Panc1 (cell line): ENCODE measurements around the gene ZNF678. TPM values are rescaled to one million over a fixed set of nuclear protein-coding genes. Genes with fewer than 3 reads are reported as not detected.
A peak's percentile ranks its signal among the peaks of the same experiment; 100 is the strongest.

Source experiments
- ATAC-seq: fragments of 200-7000 bp; cut with Tn5 transposase; 2 replicates; pipeline ENCODE4 v1.9.1; 2020; ENCODE audit warnings: mild to moderate bottlenecking, moderate library complexity
- BruUV-seq: library from RNA; stranded (reverse); fragments of 400-500 nt; replicated peaks from 2 replicates; lab custom pipeline; 2021; lab: Mats Ljungman, UMichigan
- CTCF ChIA-PET: fragments of 300-600 bp; sonication (Branson Sonifier 250); formaldehyde crosslinking; loops from one replicate; lab custom pipeline; 2022; ENCODE audit warnings: antibody characterized with exemption; lab: Charles Lee
- POLR2A ChIA-PET: fragments of 300-600 bp; sonication (Branson Sonifier 250); formaldehyde crosslinking; loops from one replicate; lab custom pipeline; 2022; ENCODE audit warnings: antibody characterized with exemption; lab: Charles Lee
- DNase-seq: peaks from one replicate; pipeline ENCODE4 v3.0.0-alpha.2; 2010; ENCODE audit warnings: low read depth, low spot score
- H3K27ac ChIP-seq: 2 replicates; pipeline ENCODE4 v1.5.1; 2011; ENCODE audit warnings: mild to moderate bottlenecking, low read length, inconsistent platforms
- H3K27me3 ChIP-seq: fragments of 200-500 bp; sonication (Bioruptor generic); 2 replicates; pipeline ENCODE4 v1.6.0; 2014; ENCODE audit warnings: low read length, inconsistent platforms; ENCODE audit not compliant: control insufficient read depth, insufficient read depth
- H3K36me3 ChIP-seq: fragments of 200-500 bp; sonication (Bioruptor generic); 2 replicates; pipeline ENCODE4 v1.5.1; 2014; ENCODE audit warnings: inconsistent platforms, mild to moderate bottlenecking, low read length, moderate library complexity; ENCODE audit not compliant: control insufficient read depth, insufficient read depth
- H3K4me1 ChIP-seq: 2 replicates; pipeline ENCODE4 v1.5.1; 2011; ENCODE audit warnings: inconsistent platforms, mild to moderate bottlenecking, low read length, moderate library complexity; ENCODE audit not compliant: control insufficient read depth, insufficient read depth
- H3K4me3 ChIP-seq, 2 experiments: 2 replicates each; pipeline ENCODE4 v1.5.1; 2011 to 2012; ENCODE audit warnings: low read depth in 2 of 2, low read length in 2 of 2, mild to moderate bottlenecking in 2 of 2, inconsistent platforms in 1 of 2, moderate library complexity in 1 of 2
- H3K9me3 ChIP-seq: fragments of 200-500 bp; sonication (Bioruptor generic); 2 replicates; pipeline ENCODE4 v1.5.1; 2014; ENCODE audit warnings: low read depth, mild to moderate bottlenecking, inconsistent platforms, low read length, moderate library complexity; ENCODE audit not compliant: control insufficient read depth, insufficient read depth
- POLR2AphosphoS5 ChIP-seq: IDR thresholded peaks from 2 replicates; pipeline ENCODE4 v1.6.1; 2012; ENCODE audit warnings: mild to moderate bottlenecking, low read depth, low read length, moderate library complexity
- SIN3A ChIP-seq: IDR thresholded peaks from 2 replicates; pipeline ENCODE4 v1.6.1; 2012; ENCODE audit warnings: low read depth, mild to moderate bottlenecking, low read length, moderate library complexity, borderline replicate concordance; ENCODE audit not compliant: insufficient read depth
- TCF7L2 ChIP-seq: IDR thresholded peaks from 2 replicates; pipeline ENCODE4 v1.6.1; 2011; ENCODE audit warnings: mild to moderate bottlenecking, low read depth, low read length, inconsistent platforms
- in situ Hi-C: cut with HindIII; loops from 2 replicates; pipeline ENCODE4 v1.10.0; 2016; ENCODE audit warnings: low sequenced_read_pairs, low pct_unique_long_range_greater_than_20kb
- intact Hi-C: fragments of 100-400 bp; cut with micrococcal nuclease; formaldehyde crosslinking; loops from one replicate; pipeline ENCODE4 v1.10.0; 2022; ENCODE audit not compliant: unreplicated experiment
- total RNA-seq: library from RNA; stranded (reverse); gene quantifications from one replicate; pipeline ENCODE4 v1.2.1, GENCODE V29; 2021; ENCODE audit not compliant: unreplicated experiment
- TF ChIP-seq, protein P1 (sequence below), 2 experiments: IDR thresholded peaks; 2 replicates each; pipeline ENCODE4 v1.6.1; 2011 to 2012; ENCODE audit warnings: low read depth in 2 of 2, control low read depth in 1 of 2, low read length in 1 of 2, mild to moderate bottlenecking in 1 of 2, moderate library complexity in 1 of 2; ENCODE audit not compliant: insufficient read depth in 1 of 2
- TF ChIP-seq, protein P2 (sequence below): fragments of 450-650 bp; IDR thresholded peaks from 2 replicates; pipeline ENCODE4 v1.5.1; 2017; ENCODE audit warnings: mild to moderate bottlenecking

The ZNF678 gene
- total RNA-seq, 1 experiment from 2014 or later = 8.0 TPM

DNA sequence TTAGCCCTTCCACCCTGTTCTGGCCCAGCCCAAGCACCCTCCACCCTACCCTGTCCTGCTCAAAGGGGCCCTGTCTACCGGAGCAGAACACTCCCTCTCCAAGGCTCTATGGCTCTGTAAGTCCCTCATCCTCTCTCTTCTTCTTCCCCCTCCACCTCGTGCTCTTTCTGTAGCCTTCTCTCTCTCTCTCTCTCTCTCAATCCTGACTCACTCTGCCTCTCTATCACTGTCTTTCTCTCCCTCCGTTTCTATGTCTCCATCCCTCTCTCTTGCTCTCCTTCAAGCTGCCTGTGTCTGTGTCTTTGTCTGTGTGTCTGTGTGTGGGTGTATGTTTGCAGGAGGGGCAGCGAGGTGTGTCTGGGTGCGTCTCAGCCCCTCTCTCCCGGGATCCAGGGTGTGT is 1.3 kb upstream of the ZNF678 start:
- Histone ChIP-seq H3K27me3 (no peaks in the 10 kb centered on the region), H3K4me3 (no peak overlapping the region), H3K36me3 (peaks cover 3% of the 10 kb centered on the region; the same call in 1 of the 2 replicates), H3K4me1 (peaks cover 6% of the 10 kb centered on the region; the same call in 1 of the 2 replicates), H3K27ac (no peak overlapping the region), H3K9me3 (peaks cover 10% of the 10 kb centered on the region; the same call in 1 of the 2 replicates)
- ChIA-PET CTCF (no interaction called here), POLR2A (no interaction called here)
- no TSS peak for BruUV-seq
- ATAC-seq (no peak), DNase-seq (no peak)
- in situ Hi-C loops = no loop called here
- TF ChIP-seq TCF7L2 = no peak
- no peak for TF ChIP-seq SIN3A
- TF ChIP-seq, protein P1, sequence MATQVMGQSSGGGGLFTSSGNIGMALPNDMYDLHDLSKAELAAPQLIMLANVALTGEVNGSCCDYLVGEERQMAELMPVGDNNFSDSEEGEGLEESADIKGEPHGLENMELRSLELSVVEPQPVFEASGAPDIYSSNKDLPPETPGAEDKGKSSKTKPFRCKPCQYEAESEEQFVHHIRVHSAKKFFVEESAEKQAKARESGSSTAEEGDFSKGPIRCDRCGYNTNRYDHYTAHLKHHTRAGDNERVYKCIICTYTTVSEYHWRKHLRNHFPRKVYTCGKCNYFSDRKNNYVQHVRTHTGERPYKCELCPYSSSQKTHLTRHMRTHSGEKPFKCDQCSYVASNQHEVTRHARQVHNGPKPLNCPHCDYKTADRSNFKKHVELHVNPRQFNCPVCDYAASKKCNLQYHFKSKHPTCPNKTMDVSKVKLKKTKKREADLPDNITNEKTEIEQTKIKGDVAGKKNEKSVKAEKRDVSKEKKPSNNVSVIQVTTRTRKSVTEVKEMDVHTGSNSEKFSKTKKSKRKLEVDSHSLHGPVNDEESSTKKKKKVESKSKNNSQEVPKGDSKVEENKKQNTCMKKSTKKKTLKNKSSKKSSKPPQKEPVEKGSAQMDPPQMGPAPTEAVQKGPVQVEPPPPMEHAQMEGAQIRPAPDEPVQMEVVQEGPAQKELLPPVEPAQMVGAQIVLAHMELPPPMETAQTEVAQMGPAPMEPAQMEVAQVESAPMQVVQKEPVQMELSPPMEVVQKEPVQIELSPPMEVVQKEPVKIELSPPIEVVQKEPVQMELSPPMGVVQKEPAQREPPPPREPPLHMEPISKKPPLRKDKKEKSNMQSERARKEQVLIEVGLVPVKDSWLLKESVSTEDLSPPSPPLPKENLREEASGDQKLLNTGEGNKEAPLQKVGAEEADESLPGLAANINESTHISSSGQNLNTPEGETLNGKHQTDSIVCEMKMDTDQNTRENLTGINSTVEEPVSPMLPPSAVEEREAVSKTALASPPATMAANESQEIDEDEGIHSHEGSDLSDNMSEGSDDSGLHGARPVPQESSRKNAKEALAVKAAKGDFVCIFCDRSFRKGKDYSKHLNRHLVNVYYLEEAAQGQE (IDR thresholded peaks at IDR 0.05; ENCODE audit: insufficient read depth in 1 of 2, low read depth in 2 of 2, low read length in 1 of 2) = no peak
- no peak for TF ChIP-seq POLR2AphosphoS5
- TF ChIP-seq, protein P2, sequence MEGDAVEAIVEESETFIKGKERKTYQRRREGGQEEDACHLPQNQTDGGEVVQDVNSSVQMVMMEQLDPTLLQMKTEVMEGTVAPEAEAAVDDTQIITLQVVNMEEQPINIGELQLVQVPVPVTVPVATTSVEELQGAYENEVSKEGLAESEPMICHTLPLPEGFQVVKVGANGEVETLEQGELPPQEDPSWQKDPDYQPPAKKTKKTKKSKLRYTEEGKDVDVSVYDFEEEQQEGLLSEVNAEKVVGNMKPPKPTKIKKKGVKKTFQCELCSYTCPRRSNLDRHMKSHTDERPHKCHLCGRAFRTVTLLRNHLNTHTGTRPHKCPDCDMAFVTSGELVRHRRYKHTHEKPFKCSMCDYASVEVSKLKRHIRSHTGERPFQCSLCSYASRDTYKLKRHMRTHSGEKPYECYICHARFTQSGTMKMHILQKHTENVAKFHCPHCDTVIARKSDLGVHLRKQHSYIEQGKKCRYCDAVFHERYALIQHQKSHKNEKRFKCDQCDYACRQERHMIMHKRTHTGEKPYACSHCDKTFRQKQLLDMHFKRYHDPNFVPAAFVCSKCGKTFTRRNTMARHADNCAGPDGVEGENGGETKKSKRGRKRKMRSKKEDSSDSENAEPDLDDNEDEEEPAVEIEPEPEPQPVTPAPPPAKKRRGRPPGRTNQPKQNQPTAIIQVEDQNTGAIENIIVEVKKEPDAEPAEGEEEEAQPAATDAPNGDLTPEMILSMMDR = no peak
- intact Hi-C loops = no loop called here

DNA sequence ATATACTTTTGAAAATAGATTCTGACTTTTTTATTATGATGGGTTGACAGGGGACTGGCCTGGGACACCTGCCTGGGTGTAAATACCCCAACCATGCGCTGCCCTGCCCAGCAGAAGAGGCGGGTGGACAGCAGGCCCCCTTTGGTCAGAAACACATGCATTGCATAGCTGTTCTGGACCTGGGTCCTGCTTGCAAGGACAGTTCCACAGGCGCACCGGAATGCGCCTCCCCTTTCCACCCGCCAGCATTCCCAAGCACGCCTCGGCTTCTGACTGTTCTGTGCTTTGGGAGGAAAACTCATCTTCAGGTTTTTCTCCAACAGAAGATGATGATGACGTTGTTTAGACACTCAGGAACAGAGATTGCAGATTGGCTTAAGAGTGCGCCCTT is 428 bp upstream of the ZNF678 start:
- CTCF ChIA-PET = no interaction called here
- DNase-seq (no peak), ATAC-seq (no peak)
- TF ChIP-seq, protein P1 (IDR thresholded peaks at IDR 0.05; ENCODE audit: insufficient read depth in 1 of 2, low read depth in 2 of 2, low read length in 1 of 2) = no peak
- TF ChIP-seq SIN3A = no peak
- TF ChIP-seq TCF7L2 = no peak
- TF ChIP-seq POLR2AphosphoS5 = no peak
- TF ChIP-seq, protein P2 = no peak
- Histone ChIP-seq H3K4me1 (peaks cover 6% of the 10 kb centered on the region; the same call in 1 of the 2 replicates), H3K9me3 (peaks cover 17% of the 10 kb centered on the region; the same call in 1 of the 2 replicates), H3K27me3 (no peaks in the 10 kb centered on the region), H3K27ac (peak overlapping the region; percentile 96), H3K36me3 (peaks cover 3% of the 10 kb centered on the region; the same call in 1 of the 2 replicates), H3K4me3 (peak overlapping the region; percentile 90 to 95)
- no TSS peak for BruUV-seq
- POLR2A ChIA-PET = interaction anchor here (0.6 kb wide), 1 partner anchor 970 kb away, joined by 4 read pairs; no protein-coding TSS in a partner anchor
- in situ Hi-C loops (no loop called here), intact Hi-C loops (no loop called here)
